Endodermal cell (in vitro differentiated cells): ENCODE data around the gene AFF1. TPM values are rescaled to one million over a fixed set of nuclear protein-coding genes. Genes with fewer than 3 reads are reported as not detected.

Experiments used
- DNase-seq: peaks from one replicate; pipeline ENCODE4 v3.0.0-alpha.2; 2017
- H3K27ac ChIP-seq: 2 replicates; pipeline ENCODE4 v1.5.1; 2013; ENCODE audit warnings: mild to moderate bottlenecking, low read depth, low read length, moderate library complexity
- H3K27me3 ChIP-seq: 2 replicates; pipeline ENCODE4 v1.6.1; 2013; ENCODE audit warnings: mild to moderate bottlenecking, low read length, moderate library complexity; ENCODE audit not compliant: insufficient read depth, control insufficient read depth, poor library complexity, severe bottlenecking
- H3K36me3 ChIP-seq: 2 replicates; pipeline ENCODE4 v1.7.0; 2013; ENCODE audit warnings: mild to moderate bottlenecking, low read length, moderate library complexity; ENCODE audit not compliant: control insufficient read depth, insufficient read depth
- H3K4me1 ChIP-seq: one replicate; pipeline ENCODE4 v1.7.0; 2013; ENCODE audit warnings: low read length; ENCODE audit not compliant: control insufficient read depth, insufficient read depth
- H3K4me3 ChIP-seq: 2 replicates; pipeline ENCODE4 v1.5.1; 2013; ENCODE audit warnings: mild to moderate bottlenecking, low read length, moderate library complexity
- H3K9ac ChIP-seq: 2 replicates; pipeline ENCODE4 v1.6.1; 2013; ENCODE audit warnings: mild to moderate bottlenecking, low read length, moderate library complexity; ENCODE audit not compliant: poor library complexity, severe bottlenecking; ENCODE audit errors: extremely low read depth
- H3K9me3 ChIP-seq: 2 replicates; pipeline ENCODE4 v1.6.1; 2013; ENCODE audit warnings: mild to moderate bottlenecking, low read length, moderate library complexity; ENCODE audit not compliant: control insufficient read depth
- H3K27ac Mint-ChIP-seq: 2 replicates; pipeline ENCODE4 v1.8.0; 2020; ENCODE audit warnings: mixed read lengths
- H3K27me3 Mint-ChIP-seq: 2 replicates; pipeline ENCODE4 v1.8.0; 2021; ENCODE audit warnings: mild to moderate bottlenecking, mixed read lengths; ENCODE audit not compliant: insufficient read depth
- H3K36me3 Mint-ChIP-seq: 2 replicates; pipeline ENCODE4 v1.8.0; 2020; ENCODE audit warnings: low read depth, mixed read lengths
- H3K4me1 Mint-ChIP-seq: 2 replicates; pipeline ENCODE4 v1.8.0; 2020; ENCODE audit warnings: mixed read lengths
- H3K4me3 Mint-ChIP-seq: 2 replicates; pipeline ENCODE4 v1.8.0; 2020; ENCODE audit warnings: mild to moderate bottlenecking, moderate library complexity, mixed read lengths
- H3K9me3 Mint-ChIP-seq: 2 replicates; pipeline ENCODE4 v1.8.0; 2020; ENCODE audit warnings: mild to moderate bottlenecking, mixed read lengths
- WGBS, 2 experiments: methylation state at CpG; one replicate each; pipeline versions ENCODE4 v1.1.5 to v1.1.7; 2013; ENCODE audit warnings: missing lambda C conversion rate in 2 of 2, mixed read lengths in 1 of 2; ENCODE audit not compliant: insufficient coverage in 1 of 2, insufficient read length in 1 of 2; 5-methylcytosine and 5-hydroxymethylcytosine counted together
- total RNA-seq, 2 donors: library from RNA; stranded (reverse); fragmentation: NEBNext Ultra II Directional in 1 of 2; extraction: Animal tissue kit (Norgen Biotek cat#: 25700) in 1 of 2; gene quantifications; 2 replicates in 1 of 2; 3 replicates in 1 of 2; pipeline ENCODE4 v1.2.1, GENCODE V29; 2021
- TF ChIP-seq, protein P1 (sequence below): fragments of 200-600 bp; sonication (generic); conservative IDR thresholded peaks from 2 replicates; pipeline ENCODE4 v1.5.0; 2021; ENCODE audit warnings: antibody characterized with exemption, mild to moderate bottlenecking

Gene AFF1
- total RNA-seq, 2 donors from 2014 or later, result 134 to 171 TPM

DNA sequence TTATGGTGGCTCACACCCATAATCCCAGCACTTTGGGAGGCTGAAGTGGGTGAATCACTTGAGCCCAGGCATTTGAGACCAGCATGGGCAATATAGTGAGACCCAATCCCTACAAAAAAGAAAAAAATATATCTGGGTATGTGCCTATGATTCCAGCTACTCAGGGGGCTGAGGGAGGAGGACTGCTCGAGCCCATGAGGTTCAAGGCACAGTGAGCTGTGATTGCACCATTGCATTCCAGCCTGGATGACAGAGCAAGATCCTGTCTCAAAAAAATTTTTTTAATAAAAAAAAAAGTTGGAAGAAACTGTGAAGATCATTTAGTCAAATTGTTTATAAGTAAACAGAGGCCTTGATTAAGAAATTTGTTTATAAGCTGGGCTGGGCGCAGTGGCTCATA lies 246.0 kb downstream of the AFF1 start:
- peaks cover 4% of the 10 kb centered on the region for H3K4me1 Mint-ChIP-seq
- WGBS, 2 experiments, result 97 to 100% methylated on average over 2 of the region's 2 CpGs

GRCh38 chr4:87185146-87185870 lies 250.5 kb downstream of the AFF1 start:
- no peak overlapping the region for H3K4me3 Mint-ChIP-seq

More for the DNA sequence above, 246.0 kb downstream of the AFF1 start:
- TF ChIP-seq, protein P1, sequence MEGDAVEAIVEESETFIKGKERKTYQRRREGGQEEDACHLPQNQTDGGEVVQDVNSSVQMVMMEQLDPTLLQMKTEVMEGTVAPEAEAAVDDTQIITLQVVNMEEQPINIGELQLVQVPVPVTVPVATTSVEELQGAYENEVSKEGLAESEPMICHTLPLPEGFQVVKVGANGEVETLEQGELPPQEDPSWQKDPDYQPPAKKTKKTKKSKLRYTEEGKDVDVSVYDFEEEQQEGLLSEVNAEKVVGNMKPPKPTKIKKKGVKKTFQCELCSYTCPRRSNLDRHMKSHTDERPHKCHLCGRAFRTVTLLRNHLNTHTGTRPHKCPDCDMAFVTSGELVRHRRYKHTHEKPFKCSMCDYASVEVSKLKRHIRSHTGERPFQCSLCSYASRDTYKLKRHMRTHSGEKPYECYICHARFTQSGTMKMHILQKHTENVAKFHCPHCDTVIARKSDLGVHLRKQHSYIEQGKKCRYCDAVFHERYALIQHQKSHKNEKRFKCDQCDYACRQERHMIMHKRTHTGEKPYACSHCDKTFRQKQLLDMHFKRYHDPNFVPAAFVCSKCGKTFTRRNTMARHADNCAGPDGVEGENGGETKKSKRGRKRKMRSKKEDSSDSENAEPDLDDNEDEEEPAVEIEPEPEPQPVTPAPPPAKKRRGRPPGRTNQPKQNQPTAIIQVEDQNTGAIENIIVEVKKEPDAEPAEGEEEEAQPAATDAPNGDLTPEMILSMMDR, result no peak
- Histone ChIP-seq H3K9me3 (no peaks in the 10 kb centered on the region), H3K27ac (no peak overlapping the region), H3K9ac (no peak overlapping the region), H3K4me3 (no peak overlapping the region), H3K36me3 (no peaks in the 10 kb centered on the region), H3K27me3 (no peaks in the 10 kb centered on the region), H3K4me1 (no peaks in the 10 kb centered on the region)
- H3K9me3 Mint-ChIP-seq, result no peaks in the 10 kb centered on the region
- no peak for DNase-seq
- no peaks in the 10 kb centered on the region for H3K36me3 Mint-ChIP-seq
- H3K4me3 Mint-ChIP-seq, result no peak overlapping the region
- H3K27me3 Mint-ChIP-seq, result no peaks in the 10 kb centered on the region
- no peak overlapping the region for H3K27ac Mint-ChIP-seq

DNA sequence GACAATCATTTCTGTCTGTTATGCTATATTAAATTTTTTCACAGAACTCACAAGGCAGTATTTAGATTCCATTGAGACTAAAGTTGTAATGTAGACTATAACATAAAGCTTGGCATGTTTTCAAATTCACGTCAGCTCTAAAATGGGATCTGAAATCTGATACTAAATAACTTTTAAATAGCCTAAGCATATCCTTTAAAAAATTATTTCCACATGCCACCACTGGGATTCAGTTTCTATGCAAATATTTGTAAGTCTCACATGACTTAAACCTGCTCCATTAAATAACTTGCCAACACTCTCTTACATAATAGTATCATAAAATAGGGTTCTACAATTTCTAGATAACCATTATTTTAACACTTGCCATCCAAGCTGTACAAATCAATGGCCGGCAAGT lies 253.2 kb downstream of the AFF1 start:
- no peak for DNase-seq
- Mint-ChIP-seq H3K4me3 (no peak overlapping the region), H3K27me3 (no peaks in the 10 kb centered on the region), H3K27ac (no peak overlapping the region), H3K36me3 (no peaks in the 10 kb centered on the region), H3K9me3 (peaks cover 2% of the 10 kb centered on the region), H3K4me1 (peaks cover 4% of the 10 kb centered on the region)
- Histone ChIP-seq H3K27me3 (no peaks in the 10 kb centered on the region), H3K4me1 (no peaks in the 10 kb centered on the region), H3K36me3 (no peaks in the 10 kb centered on the region), H3K4me3 (no peak overlapping the region), H3K9me3 (no peaks in the 10 kb centered on the region), H3K27ac (no peak overlapping the region), H3K9ac (no peak overlapping the region)
- TF ChIP-seq, protein P1, result no peak
- WGBS, 2 experiments, result 96 to 100% methylated on average over 2 of the region's 2 CpGs

More at GRCh38 chr4:87185146-87185870, 250.5 kb downstream of the AFF1 start:
- WGBS, 2 experiments, result 95 to 100% methylated on average over 2 to 5 of the region's 5 CpGs
- H3K27me3 Mint-ChIP-seq, result no peaks in the 10 kb centered on the region
- Histone ChIP-seq H3K9me3 (no peaks in the 10 kb centered on the region), H3K36me3 (no peaks in the 10 kb centered on the region), H3K4me3 (no peak overlapping the region), H3K4me1 (no peaks in the 10 kb centered on the region), H3K9ac (no peak overlapping the region), H3K27ac (no peak overlapping the region), H3K27me3 (no peaks in the 10 kb centered on the region)
- TF ChIP-seq, protein P1, result no peak
- peaks cover 2% of the 10 kb centered on the region for H3K9me3 Mint-ChIP-seq
- H3K4me1 Mint-ChIP-seq, result peaks cover 4% of the 10 kb centered on the region
- no peak overlapping the region for H3K27ac Mint-ChIP-seq
- DNase-seq, result no peak
- H3K36me3 Mint-ChIP-seq, result no peaks in the 10 kb centered on the region
